Mesodermal cell (in vitro differentiated cells): ENCODE measurements around the gene MIDN.

ENCODE experiments used
- H3K27ac ChIP-seq: 2 replicates; pipeline ENCODE4 v1.7.0; 2013; ENCODE audit warnings: mild to moderate bottlenecking, low read depth, low read length, moderate library complexity; ENCODE audit not compliant: severe bottlenecking
- H3K36me3 ChIP-seq: 2 replicates; pipeline ENCODE4 v1.7.1; 2013; ENCODE audit warnings: mild to moderate bottlenecking, low read length, moderate library complexity; ENCODE audit not compliant: control insufficient read depth, insufficient read depth
- H3K4me1 ChIP-seq: one replicate; pipeline ENCODE4 v1.7.1; 2013; ENCODE audit warnings: mild to moderate bottlenecking, low read length; ENCODE audit not compliant: insufficient read depth, control insufficient read depth, poor library complexity, severe bottlenecking
- H3K4me3 ChIP-seq: 2 replicates; pipeline ENCODE4 v1.7.0; 2013; ENCODE audit warnings: low read length, control low read depth, mild to moderate bottlenecking; ENCODE audit not compliant: insufficient read depth, poor library complexity, severe bottlenecking; ENCODE audit errors: extremely low read depth
- H3K9me3 ChIP-seq: 2 replicates; pipeline ENCODE4 v1.7.1; 2013; ENCODE audit warnings: mild to moderate bottlenecking, low read length, moderate library complexity; ENCODE audit not compliant: control insufficient read depth
- WGBS, 2 experiments: methylation state at CpG; one replicate each; pipeline ENCODE4 v1.1.5; 2013; ENCODE audit warnings: missing lambda C conversion rate in 2 of 2; ENCODE audit not compliant: insufficient coverage in 2 of 2; 5-methylcytosine and 5-hydroxymethylcytosine counted together

MIDN gene

GRCh38 chr19:1308718-1309117 lies 60.3 kb downstream of the MIDN start:
- H3K27ac ChIP-seq, result no peak overlapping the region
- peaks cover 10% of the 10 kb centered on the region for H3K4me1 ChIP-seq
- no peaks in the 10 kb centered on the region for H3K9me3 ChIP-seq
- H3K4me3 ChIP-seq, result no peak overlapping the region
- no peaks in the 10 kb centered on the region for H3K36me3 ChIP-seq
- WGBS, 2 experiments, result 70 to 73% methylated on average over 2 to 7 of the region's 11 CpGs
